SK-N-SH treated with all-trans-retinoic acid at 6 μM for 48 hours (cell line): ENCODE data around the gene YEATS2.

Experiments used
- ATAC-seq: fragments of 200-7000 bp; cut with Tn5 transposase; 3 replicates; pipeline ENCODE4 v1.9.1; 2020; ENCODE audit warnings: mild to moderate bottlenecking, moderate library complexity
- ARNTL ChIP-seq: fragments of 450-650 bp; formaldehyde crosslinking; IDR thresholded peaks from 2 replicates; pipeline ENCODE4 v1.5.0; 2020; ENCODE audit warnings: low read depth, mild to moderate bottlenecking, moderate library complexity, borderline replicate concordance
- BACH2 ChIP-seq: fragments of 250-450 bp; sonication (Bioruptor Pico); IDR thresholded peaks from 2 replicates; pipeline ENCODE4 v1.9.0; 2021; ENCODE audit warnings: mild to moderate bottlenecking, borderline replicate concordance
- CREB5 ChIP-seq: fragments of 250-450 bp; sonication (Bioruptor Pico); IDR thresholded peaks from 2 replicates; pipeline ENCODE4 v1.5.1; 2020; ENCODE audit warnings: low read depth, mild to moderate bottlenecking, moderate library complexity
- CSDC2 ChIP-seq: fragments of 250-450 bp; sonication (Bioruptor Pico); IDR thresholded peaks from 2 replicates; pipeline ENCODE4 v1.5.0; 2020; ENCODE audit warnings: mild to moderate bottlenecking, moderate library complexity
- CSRNP3 ChIP-seq: fragments of 250-450 bp; sonication (Bioruptor Pico); IDR thresholded peaks from 2 replicates; pipeline ENCODE4 v1.5.1; 2021; ENCODE audit warnings: mild to moderate bottlenecking, moderate library complexity
- ESRRG ChIP-seq: fragments of 250-450 bp; sonication (Bioruptor Pico); IDR thresholded peaks from 2 replicates; pipeline ENCODE4 v1.6.1; 2021; ENCODE audit warnings: mild to moderate bottlenecking
- GLIS3 ChIP-seq: fragments of 250-450 bp; sonication (Bioruptor Pico); IDR thresholded peaks from 2 replicates; pipeline ENCODE4 v1.5.0; 2020; ENCODE audit warnings: mild to moderate bottlenecking, moderate library complexity
- ISL1 ChIP-seq: fragments of 250-450 bp; sonication (Bioruptor Pico); IDR thresholded peaks from 2 replicates; pipeline ENCODE4 v2.1.2; 2022; ENCODE audit warnings: mild to moderate bottlenecking, moderate library complexity
- OSR1 ChIP-seq: fragments of 250-450 bp; sonication (Bioruptor Pico); IDR thresholded peaks from 2 replicates; pipeline ENCODE4 v1.8.0; 2022; ENCODE audit warnings: moderate library complexity, mild to moderate bottlenecking, inconsistent platforms
- PATZ1 ChIP-seq: fragments of 250-450 bp; sonication (Bioruptor Pico); IDR thresholded peaks from 2 replicates; pipeline ENCODE4 v1.8.0; 2020; ENCODE audit warnings: mild to moderate bottlenecking, moderate library complexity, borderline replicate concordance
- POU6F1 ChIP-seq: fragments of 250-450 bp; sonication (Bioruptor Pico); IDR thresholded peaks from 2 replicates; pipeline ENCODE4 v1.8.0; 2021; ENCODE audit warnings: low read depth, mild to moderate bottlenecking, moderate library complexity, borderline replicate concordance
- PPARA ChIP-seq: fragments of 250-450 bp; sonication (Bioruptor Pico); IDR thresholded peaks from 2 replicates; pipeline ENCODE4 v1.5.0; 2020; ENCODE audit warnings: mild to moderate bottlenecking, borderline replicate concordance
- RARB ChIP-seq: fragments of 250-450 bp; sonication (Bioruptor Pico); IDR thresholded peaks from 2 replicates; pipeline ENCODE4 v1.8.0; 2021; ENCODE audit warnings: mild to moderate bottlenecking, moderate library complexity
- SNAI2 ChIP-seq: fragments of 250-450 bp; sonication (Bioruptor Pico); IDR thresholded peaks from 2 replicates; pipeline ENCODE4 v1.5.0; 2020; ENCODE audit warnings: mild to moderate bottlenecking, moderate library complexity
- TCF4 ChIP-seq: fragments of 250-450 bp; sonication (Bioruptor Pico); IDR thresholded peaks from 2 replicates; pipeline ENCODE4 v1.8.0; 2021; ENCODE audit warnings: mild to moderate bottlenecking, moderate library complexity, borderline replicate concordance
- TOX ChIP-seq: fragments of 250-450 bp; sonication (Bioruptor Pico); IDR thresholded peaks from 2 replicates; pipeline ENCODE4 v1.8.0; 2021; ENCODE audit warnings: mild to moderate bottlenecking, moderate library complexity, borderline replicate concordance
- ZC3H10 ChIP-seq: fragments of 250-450 bp; sonication (Bioruptor Pico); IDR thresholded peaks from 2 replicates; pipeline ENCODE4 v1.5.1; 2021; ENCODE audit warnings: mild to moderate bottlenecking, moderate library complexity
- ZFP3 ChIP-seq: fragments of 250-450 bp; sonication (Bioruptor Pico); IDR thresholded peaks from 2 replicates; pipeline ENCODE4 v1.5.0; 2020; ENCODE audit warnings: mild to moderate bottlenecking, moderate library complexity
- ZFP30 ChIP-seq: fragments of 450-650 bp; formaldehyde crosslinking; IDR thresholded peaks from 2 replicates; pipeline ENCODE4 v1.5.0; 2022; ENCODE audit warnings: mild to moderate bottlenecking, moderate library complexity
- ZNF565 ChIP-seq: fragments of 450-650 bp; formaldehyde crosslinking; conservative IDR thresholded peaks from 2 replicates; pipeline ENCODE4 v1.5.0; 2020; ENCODE audit warnings: low read depth, mild to moderate bottlenecking, moderate library complexity
- ZNF70 ChIP-seq: fragments of 450-650 bp; formaldehyde crosslinking; IDR thresholded peaks from 2 replicates; pipeline ENCODE4 v1.5.0; 2020; ENCODE audit warnings: mild to moderate bottlenecking, moderate library complexity
- ZNF8 ChIP-seq: fragments of 450-650 bp; formaldehyde crosslinking; IDR thresholded peaks from 2 replicates; pipeline ENCODE4 v1.5.0; 2020; ENCODE audit warnings: mild to moderate bottlenecking, moderate library complexity
- TF ChIP-seq, protein P1 (sequence below): fragments of 250-450 bp; sonication (Bioruptor Pico); IDR thresholded peaks from 2 replicates; pipeline ENCODE4 v1.5.0; 2020; ENCODE audit warnings: mild to moderate bottlenecking, moderate library complexity

The YEATS2 gene

DNA sequence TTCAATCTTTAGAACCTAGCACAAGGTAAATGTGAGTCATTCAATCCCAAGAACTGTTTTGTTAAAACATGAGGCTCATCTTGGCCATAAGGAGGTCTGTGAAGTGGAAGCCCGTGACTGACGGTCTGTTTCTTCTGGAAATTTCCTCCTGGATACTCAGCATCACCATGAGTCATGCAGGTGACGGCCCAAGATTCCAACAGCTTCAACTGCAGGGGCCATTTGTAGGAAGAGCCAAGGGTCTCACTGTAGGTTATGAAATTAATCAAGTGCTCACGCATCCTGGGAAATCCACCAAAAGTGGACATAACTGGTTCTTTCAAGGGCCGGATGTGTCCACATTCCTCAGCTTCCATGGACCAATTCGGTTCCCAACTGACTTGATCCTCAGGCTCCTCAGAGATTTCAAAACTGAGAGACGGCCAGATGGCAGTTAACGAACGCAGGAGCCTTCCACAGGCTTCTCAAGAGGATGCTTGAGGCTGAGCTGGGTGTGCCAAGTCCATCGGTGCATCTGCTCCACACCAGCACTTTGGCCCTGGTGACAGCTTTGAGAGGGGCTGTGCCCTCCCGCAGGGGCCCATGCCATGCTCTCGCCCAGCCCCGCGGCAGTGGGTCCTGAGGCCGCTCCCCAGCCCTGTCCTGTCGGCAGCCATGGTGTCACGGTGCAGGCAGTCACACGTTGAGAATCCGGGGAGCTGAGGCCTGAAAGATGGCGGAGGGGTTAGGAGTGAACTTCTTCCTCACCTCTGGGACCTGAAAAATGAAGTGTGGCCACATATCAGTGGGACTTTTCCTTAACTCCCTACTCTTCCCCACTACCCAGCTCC lies 119.3 kb downstream of the YEATS2 start:
- no peak; the same call in 2 of the 3 replicates for ATAC-seq
- TF ChIP-seq TCF4 (no peak), CSDC2 (CRISPR knock-in tag) (no peak), GLIS3 (no peak), CREB5 (no peak), ESRRG (no peak), BACH2 (no peak), ZC3H10 (CRISPR knock-in tag) (no peak), POU6F1 (no peak), ZNF8 (CRISPR knock-in tag) (no peak), SNAI2 (CRISPR knock-in tag) (no peak), ISL1 (CRISPR knock-in tag) (no peak), CSRNP3 (CRISPR knock-in tag) (no peak), RARB (CRISPR knock-in tag) (no peak), ARNTL (CRISPR knock-in tag) (no peak), PPARA (CRISPR knock-in tag) (no peak), ZFP3 (CRISPR knock-in tag) (no peak), ZNF565 (no peak), TOX (CRISPR knock-in tag) (no peak)

DNA sequence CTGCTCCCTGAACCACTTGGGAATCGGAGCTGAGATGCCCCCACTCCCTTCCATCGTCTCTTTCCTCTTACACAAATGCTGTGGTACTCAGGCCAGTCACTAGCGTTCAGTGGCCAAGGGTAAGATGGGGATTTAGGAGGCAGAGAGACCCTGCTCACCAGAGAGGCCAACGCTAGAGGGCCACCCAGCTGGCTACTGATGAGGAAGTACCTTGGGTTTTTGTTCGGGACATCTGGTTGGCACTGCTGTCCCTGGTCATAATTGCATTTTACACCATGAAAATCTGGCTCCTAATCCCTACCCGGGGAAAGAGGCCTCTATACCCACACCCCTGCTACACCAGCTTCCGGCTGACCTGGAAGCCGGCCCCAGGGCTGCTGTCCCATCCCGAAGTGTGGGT lies 120.0 kb downstream of the YEATS2 start:
- TF ChIP-seq ZFP30 (CRISPR knock-in tag) (no peak), RARB (CRISPR knock-in tag) (no peak), ZC3H10 (CRISPR knock-in tag) (no peak), ZFP3 (CRISPR knock-in tag) (no peak), GLIS3 (no peak), ESRRG (no peak), PATZ1 (CRISPR knock-in tag) (no peak), ZNF8 (CRISPR knock-in tag) (no peak), TCF4 (no peak), ZNF70 (CRISPR knock-in tag) (no peak), CSDC2 (CRISPR knock-in tag) (no peak), OSR1 (CRISPR knock-in tag) (no peak), CSRNP3 (CRISPR knock-in tag) (no peak), TOX (CRISPR knock-in tag) (no peak), PPARA (CRISPR knock-in tag) (no peak), SNAI2 (CRISPR knock-in tag) (no peak), CREB5 (no peak), ARNTL (CRISPR knock-in tag) (no peak), ISL1 (CRISPR knock-in tag) (no peak)
- TF ChIP-seq, protein P1, sequence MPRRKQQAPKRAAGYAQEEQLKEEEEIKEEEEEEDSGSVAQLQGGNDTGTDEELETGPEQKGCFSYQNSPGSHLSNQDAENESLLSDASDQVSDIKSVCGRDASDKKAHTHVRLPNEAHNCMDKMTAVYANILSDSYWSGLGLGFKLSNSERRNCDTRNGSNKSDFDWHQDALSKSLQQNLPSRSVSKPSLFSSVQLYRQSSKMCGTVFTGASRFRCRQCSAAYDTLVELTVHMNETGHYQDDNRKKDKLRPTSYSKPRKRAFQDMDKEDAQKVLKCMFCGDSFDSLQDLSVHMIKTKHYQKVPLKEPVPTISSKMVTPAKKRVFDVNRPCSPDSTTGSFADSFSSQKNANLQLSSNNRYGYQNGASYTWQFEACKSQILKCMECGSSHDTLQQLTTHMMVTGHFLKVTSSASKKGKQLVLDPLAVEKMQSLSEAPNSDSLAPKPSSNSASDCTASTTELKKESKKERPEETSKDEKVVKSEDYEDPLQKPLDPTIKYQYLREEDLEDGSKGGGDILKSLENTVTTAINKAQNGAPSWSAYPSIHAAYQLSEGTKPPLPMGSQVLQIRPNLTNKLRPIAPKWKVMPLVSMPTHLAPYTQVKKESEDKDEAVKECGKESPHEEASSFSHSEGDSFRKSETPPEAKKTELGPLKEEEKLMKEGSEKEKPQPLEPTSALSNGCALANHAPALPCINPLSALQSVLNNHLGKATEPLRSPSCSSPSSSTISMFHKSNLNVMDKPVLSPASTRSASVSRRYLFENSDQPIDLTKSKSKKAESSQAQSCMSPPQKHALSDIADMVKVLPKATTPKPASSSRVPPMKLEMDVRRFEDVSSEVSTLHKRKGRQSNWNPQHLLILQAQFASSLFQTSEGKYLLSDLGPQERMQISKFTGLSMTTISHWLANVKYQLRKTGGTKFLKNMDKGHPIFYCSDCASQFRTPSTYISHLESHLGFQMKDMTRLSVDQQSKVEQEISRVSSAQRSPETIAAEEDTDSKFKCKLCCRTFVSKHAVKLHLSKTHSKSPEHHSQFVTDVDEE (CRISPR knock-in tag), result no peak
- ATAC-seq, result no peak
